ENCODE data around the gene AMY1C.
"Not testable (repeated sequence)": the region's sequence is repeated elsewhere in the genome, so short reads cannot be mapped to it uniquely, and the experiment has no call there.

GRCh38 chr1:103748273-103748672 is 1.4 kb upstream of the AMY1C start:
- not testable (repeated sequence) for TF ChIP-seq POLR2A, CTCF (IDR thresholded peaks at IDR 0.05)
